Measurements from ENCODE around the gene FOXP1. TPM values are rescaled to one million over a fixed set of nuclear protein-coding genes. Genes with fewer than 3 reads are reported as not detected.

Gene FOXP1
- total RNA-seq, 1 donor from 2014 or later = 107 TPM

DNA sequence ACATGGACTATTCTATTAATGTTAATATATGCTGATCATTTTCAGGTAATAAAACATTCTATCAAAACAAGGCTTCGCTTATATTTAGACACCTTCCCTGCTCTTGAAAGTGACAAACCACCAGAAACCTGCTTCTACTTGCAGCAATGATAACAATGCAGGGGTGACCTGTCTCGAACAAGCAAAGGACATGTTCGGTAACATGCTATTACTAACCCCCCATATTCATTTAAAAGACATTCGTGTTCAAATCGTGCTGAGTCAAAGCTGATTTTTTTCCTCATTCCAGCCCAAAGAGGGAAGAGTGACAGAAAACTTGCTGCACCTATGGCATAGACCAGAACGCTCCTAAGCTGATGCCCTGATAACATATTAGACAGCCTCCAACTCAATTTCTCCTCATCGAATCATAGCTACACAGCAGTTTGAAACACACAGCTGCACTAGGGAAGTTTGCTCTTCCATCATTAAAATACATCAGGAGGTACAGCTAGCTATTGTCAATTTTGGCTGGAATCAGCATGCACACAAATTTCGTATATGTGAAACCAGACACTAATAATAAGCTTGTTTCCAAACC is 341.5 kb downstream of the FOXP1 start:
- Mint-ChIP-seq H3K9me3 (ENCODE audit: unreplicated experiment) (no peaks in the 10 kb centered on the region), H3K36me3 (ENCODE audit: low read depth, unreplicated experiment) (no peaks in the 10 kb centered on the region), H3K27ac (ENCODE audit: unreplicated experiment) (no peak overlapping the region), H3K4me1 (ENCODE audit: low read depth, unreplicated experiment) (peaks cover 70% of the 10 kb centered on the region), H3K4me3 (ENCODE audit: unreplicated experiment) (no peak overlapping the region), H3K27me3 (ENCODE audit: low read depth, unreplicated experiment) (no peaks in the 10 kb centered on the region)
- Histone ChIP-seq H4K20me1 (ENCODE audit: insufficient read depth, low read length) (peaks cover 14% of the 10 kb centered on the region), H3K36me3 (ENCODE audit: insufficient read depth, low read length) (no peaks in the 10 kb centered on the region), H3K79me2 (ENCODE audit: insufficient read depth, low read length) (peaks cover 74% of the 10 kb centered on the region), H3K9me3 (ENCODE audit: insufficient read depth, low read depth, low read length) (no peaks in the 10 kb centered on the region), H3K27me3 (ENCODE audit: insufficient read depth, low read length) (no peaks in the 10 kb centered on the region), H3K27ac (ENCODE audit: low read depth, low read length) (no peak overlapping the region), H3K9ac (ENCODE audit: low read length) (no peak overlapping the region), H3K4me3 (ENCODE audit: insufficient read depth, low read depth, low read length) (no peak overlapping the region), H2AFZ (ENCODE audit: low read depth, low read length) (no peak overlapping the region), H3K4me2 (ENCODE audit: low read length) (no peak overlapping the region), H3K4me1 (ENCODE audit: insufficient read depth, low read length) (peaks cover 29% of the 10 kb centered on the region)
- FAIRE-seq (peak; percentile 76), DNase-seq (ENCODE audit: low read depth) (no peak)
- TF ChIP-seq, protein P1, sequence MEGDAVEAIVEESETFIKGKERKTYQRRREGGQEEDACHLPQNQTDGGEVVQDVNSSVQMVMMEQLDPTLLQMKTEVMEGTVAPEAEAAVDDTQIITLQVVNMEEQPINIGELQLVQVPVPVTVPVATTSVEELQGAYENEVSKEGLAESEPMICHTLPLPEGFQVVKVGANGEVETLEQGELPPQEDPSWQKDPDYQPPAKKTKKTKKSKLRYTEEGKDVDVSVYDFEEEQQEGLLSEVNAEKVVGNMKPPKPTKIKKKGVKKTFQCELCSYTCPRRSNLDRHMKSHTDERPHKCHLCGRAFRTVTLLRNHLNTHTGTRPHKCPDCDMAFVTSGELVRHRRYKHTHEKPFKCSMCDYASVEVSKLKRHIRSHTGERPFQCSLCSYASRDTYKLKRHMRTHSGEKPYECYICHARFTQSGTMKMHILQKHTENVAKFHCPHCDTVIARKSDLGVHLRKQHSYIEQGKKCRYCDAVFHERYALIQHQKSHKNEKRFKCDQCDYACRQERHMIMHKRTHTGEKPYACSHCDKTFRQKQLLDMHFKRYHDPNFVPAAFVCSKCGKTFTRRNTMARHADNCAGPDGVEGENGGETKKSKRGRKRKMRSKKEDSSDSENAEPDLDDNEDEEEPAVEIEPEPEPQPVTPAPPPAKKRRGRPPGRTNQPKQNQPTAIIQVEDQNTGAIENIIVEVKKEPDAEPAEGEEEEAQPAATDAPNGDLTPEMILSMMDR (IDR thresholded peaks at IDR 0.05; ENCODE audit: insufficient read depth, low read depth, low read length) = no peak
- no peak for TF ChIP-seq EZH2 (IDR thresholded peaks at IDR 0.05; ENCODE audit: insufficient read depth, low read length)

DNA sequence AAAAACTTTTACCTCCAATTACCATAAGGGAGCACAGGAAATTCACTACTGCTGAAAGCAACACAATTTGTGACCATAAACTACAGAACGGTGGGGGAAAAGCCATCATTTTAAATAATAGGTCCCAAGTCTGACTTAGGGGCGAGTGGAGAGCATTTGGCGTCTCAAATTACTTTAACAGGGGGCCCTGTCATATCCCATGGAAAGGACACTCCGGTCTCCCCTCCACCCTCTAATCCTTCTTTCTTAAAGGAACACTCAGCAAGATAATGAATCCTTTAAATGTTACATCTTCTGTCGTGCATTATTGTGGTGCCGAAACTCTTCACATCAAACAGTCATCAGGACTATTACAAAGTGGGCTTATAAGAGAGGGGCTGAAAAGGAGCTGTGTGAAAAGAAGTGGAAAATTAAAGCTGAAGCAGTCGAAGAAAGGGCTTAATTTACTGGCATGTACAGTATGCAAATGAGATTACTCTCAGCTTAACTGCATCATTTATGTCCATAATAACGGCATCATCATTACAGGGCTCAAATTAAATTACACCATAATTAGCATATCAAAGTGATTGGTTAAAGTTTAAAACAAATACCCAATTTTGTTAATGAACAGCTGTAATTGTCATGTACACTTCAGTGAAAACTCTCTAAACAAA is 342.2 kb downstream of the FOXP1 start:
- no peaks in the 10 kb centered on the region for H3K9me3 Mint-ChIP-seq (ENCODE audit: unreplicated experiment)
- DNase-seq (ENCODE audit: low read depth) = no peak
- Histone ChIP-seq H2AFZ (ENCODE audit: low read depth, low read length) (no peak overlapping the region), H3K27ac (ENCODE audit: low read depth, low read length) (no peak overlapping the region), H3K4me1 (ENCODE audit: insufficient read depth, low read length) (peaks cover 25% of the 10 kb centered on the region), H3K4me2 (ENCODE audit: low read length) (peak overlapping the region; percentile 26), H3K27me3 (ENCODE audit: insufficient read depth, low read length) (no peaks in the 10 kb centered on the region), H4K20me1 (ENCODE audit: insufficient read depth, low read length) (peaks cover 16% of the 10 kb centered on the region), H3K9me3 (ENCODE audit: insufficient read depth, low read depth, low read length) (no peaks in the 10 kb centered on the region), H3K79me2 (ENCODE audit: insufficient read depth, low read length) (peaks cover 71% of the 10 kb centered on the region), H3K4me3 (ENCODE audit: insufficient read depth, low read depth, low read length) (no peak overlapping the region), H3K36me3 (ENCODE audit: insufficient read depth, low read length) (no peaks in the 10 kb centered on the region), H3K9ac (ENCODE audit: low read length) (no peak overlapping the region)
- no peak for FAIRE-seq
- H3K36me3 Mint-ChIP-seq (ENCODE audit: low read depth, unreplicated experiment) = no peaks in the 10 kb centered on the region
- H3K27ac Mint-ChIP-seq (ENCODE audit: unreplicated experiment) = peak overlapping the region; percentile 23
- no peak overlapping the region for H3K4me3 Mint-ChIP-seq (ENCODE audit: unreplicated experiment)
- no peaks in the 10 kb centered on the region for H3K27me3 Mint-ChIP-seq (ENCODE audit: low read depth, unreplicated experiment)
- peaks cover 63% of the 10 kb centered on the region for H3K4me1 Mint-ChIP-seq (ENCODE audit: low read depth, unreplicated experiment)
- no peak for TF ChIP-seq EZH2 (IDR thresholded peaks at IDR 0.05; ENCODE audit: insufficient read depth, low read length)
- TF ChIP-seq, protein P1 (IDR thresholded peaks at IDR 0.05; ENCODE audit: insufficient read depth, low read depth, low read length) = no peak

DNA sequence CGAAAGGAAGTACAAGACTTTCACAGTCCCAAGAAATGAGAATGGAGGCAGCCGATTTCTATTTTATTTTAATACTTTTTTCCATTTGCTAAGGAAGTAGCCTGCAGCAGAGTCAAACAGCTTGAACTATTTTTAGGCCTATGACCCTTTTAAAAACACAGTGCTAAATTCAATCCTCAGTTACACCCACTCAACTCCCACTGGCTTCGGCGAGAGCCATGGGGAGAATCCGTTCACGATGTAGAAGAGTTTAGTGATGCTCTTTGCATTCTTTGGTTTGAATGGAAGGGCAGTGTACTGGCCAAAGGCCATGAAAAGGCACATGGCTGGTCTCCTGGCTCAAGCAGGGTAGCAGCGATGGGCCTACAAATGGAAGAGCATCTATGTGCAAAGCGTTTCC is 343.5 kb downstream of the FOXP1 start:
- no peak overlapping the region for H2AFZ ChIP-seq (ENCODE audit: low read depth, low read length)
- FAIRE-seq = no peak
- no peak for TF ChIP-seq EZH2 (IDR thresholded peaks at IDR 0.05; ENCODE audit: insufficient read depth, low read length)
- TF ChIP-seq, protein P1 (IDR thresholded peaks at IDR 0.05; ENCODE audit: insufficient read depth, low read depth, low read length) = no peak
- peaks cover 68% of the 10 kb centered on the region for H3K79me2 ChIP-seq (ENCODE audit: insufficient read depth, low read length)
- no peaks in the 10 kb centered on the region for H3K27me3 ChIP-seq (ENCODE audit: insufficient read depth, low read length)
- Mint-ChIP-seq H3K9me3 (ENCODE audit: unreplicated experiment) (no peaks in the 10 kb centered on the region), H3K27me3 (ENCODE audit: low read depth, unreplicated experiment) (no peaks in the 10 kb centered on the region), H3K4me1 (ENCODE audit: low read depth, unreplicated experiment) (peaks cover 55% of the 10 kb centered on the region), H3K36me3 (ENCODE audit: low read depth, unreplicated experiment) (no peaks in the 10 kb centered on the region), H3K4me3 (ENCODE audit: unreplicated experiment) (no peak overlapping the region), H3K27ac (ENCODE audit: unreplicated experiment) (peak overlapping the region; percentile 2)
- no peak overlapping the region for H3K4me3 ChIP-seq (ENCODE audit: insufficient read depth, low read depth, low read length)
- peak overlapping the region; percentile 25 for H3K4me2 ChIP-seq (ENCODE audit: low read length)
- H3K9me3 ChIP-seq (ENCODE audit: insufficient read depth, low read depth, low read length) = no peaks in the 10 kb centered on the region
- no peaks in the 10 kb centered on the region for H3K36me3 ChIP-seq (ENCODE audit: insufficient read depth, low read length)
- DNase-seq (ENCODE audit: low read depth) = no peak
- H3K9ac ChIP-seq (ENCODE audit: low read length) = no peak overlapping the region
- peaks cover 12% of the 10 kb centered on the region for H3K4me1 ChIP-seq (ENCODE audit: insufficient read depth, low read length)
- H4K20me1 ChIP-seq (ENCODE audit: insufficient read depth, low read length) = peaks cover 19% of the 10 kb centered on the region
- no peak overlapping the region for H3K27ac ChIP-seq (ENCODE audit: low read depth, low read length)

Measured in astrocyte (in vitro differentiated cells and primary cell).